Transverse colon (tissue), 3 donors: ENCODE data around the gene SYNPO2.

Source experiments
- POLR2A ChIP-seq: fragments of 450-650 bp; IDR thresholded peaks from one replicate; pipeline ENCODE4 v1.6.1; 2016; ENCODE audit warnings: antibody characterized with exemption, mild to moderate bottlenecking, moderate library complexity
- TF ChIP-seq, protein P1 (sequence below), 5 experiments: fragments of 200-600 bp in 3 of 5; fragments of 450-650 bp in 2 of 5; sonication (generic) in 3 of 5; IDR thresholded peaks; 1 replicate in 2 of 5; 2 replicates in 3 of 5; pipeline ENCODE4 v1.5.1; 2016 to 2017; ENCODE audit warnings: antibody characterized with exemption in 5 of 5, inconsistent platforms in 3 of 5, mild to moderate bottlenecking in 2 of 5, moderate library complexity in 1 of 5

DNA sequence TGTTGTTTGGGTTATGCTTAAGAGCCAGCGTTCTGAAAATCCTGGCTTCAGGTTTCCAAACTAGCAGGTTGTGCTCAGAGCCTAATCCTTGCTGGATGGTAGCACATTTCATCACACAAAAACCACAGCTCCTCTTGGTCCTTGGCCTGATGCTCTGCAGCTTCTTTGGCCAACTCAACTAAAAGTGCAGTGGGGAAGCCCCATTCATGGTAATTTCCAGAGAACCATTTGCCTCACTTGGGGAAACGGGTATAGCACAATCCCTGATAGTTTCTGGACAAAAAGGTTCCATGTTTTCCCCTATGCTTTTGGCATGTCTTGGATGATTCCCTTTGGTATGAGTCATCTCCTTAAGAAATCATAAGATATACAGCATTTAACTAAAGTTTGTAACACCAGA, 78.7 kb downstream of the SYNPO2 start:
- TF ChIP-seq, protein P1, sequence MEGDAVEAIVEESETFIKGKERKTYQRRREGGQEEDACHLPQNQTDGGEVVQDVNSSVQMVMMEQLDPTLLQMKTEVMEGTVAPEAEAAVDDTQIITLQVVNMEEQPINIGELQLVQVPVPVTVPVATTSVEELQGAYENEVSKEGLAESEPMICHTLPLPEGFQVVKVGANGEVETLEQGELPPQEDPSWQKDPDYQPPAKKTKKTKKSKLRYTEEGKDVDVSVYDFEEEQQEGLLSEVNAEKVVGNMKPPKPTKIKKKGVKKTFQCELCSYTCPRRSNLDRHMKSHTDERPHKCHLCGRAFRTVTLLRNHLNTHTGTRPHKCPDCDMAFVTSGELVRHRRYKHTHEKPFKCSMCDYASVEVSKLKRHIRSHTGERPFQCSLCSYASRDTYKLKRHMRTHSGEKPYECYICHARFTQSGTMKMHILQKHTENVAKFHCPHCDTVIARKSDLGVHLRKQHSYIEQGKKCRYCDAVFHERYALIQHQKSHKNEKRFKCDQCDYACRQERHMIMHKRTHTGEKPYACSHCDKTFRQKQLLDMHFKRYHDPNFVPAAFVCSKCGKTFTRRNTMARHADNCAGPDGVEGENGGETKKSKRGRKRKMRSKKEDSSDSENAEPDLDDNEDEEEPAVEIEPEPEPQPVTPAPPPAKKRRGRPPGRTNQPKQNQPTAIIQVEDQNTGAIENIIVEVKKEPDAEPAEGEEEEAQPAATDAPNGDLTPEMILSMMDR (IDR thresholded peaks at IDR 0.05): no peak
- TF ChIP-seq POLR2A: no peak
